ENCODE measurements around the gene CIDEC.

- TF ChIP-seq CTCF (IDR thresholded peaks at IDR 0.05) (no peak), POLR2AphosphoS5 (IDR thresholded peaks at IDR 0.05; ENCODE audit: low read depth, low read length) (no peak), TCF7L2 (IDR thresholded peaks at IDR 0.05; ENCODE audit: low read depth, low read length) (no peak), REST (IDR thresholded peaks at IDR 0.05; ENCODE audit: insufficient read depth in 1 of 2, low read depth in 2 of 2, low read length in 1 of 2) (no peak), SIN3A (IDR thresholded peaks at IDR 0.05; ENCODE audit: borderline replicate concordance, insufficient read depth, low read depth, low read length) (no peak)
Measured at GRCh38 chr3:9831253-9831652, 48.8 kb downstream of the CIDEC start.
